ENCODE measurements around the gene KCNH5.
A peak's percentile ranks its signal among the peaks of the same experiment; 100 is the strongest.

Gene KCNH5

DNA sequence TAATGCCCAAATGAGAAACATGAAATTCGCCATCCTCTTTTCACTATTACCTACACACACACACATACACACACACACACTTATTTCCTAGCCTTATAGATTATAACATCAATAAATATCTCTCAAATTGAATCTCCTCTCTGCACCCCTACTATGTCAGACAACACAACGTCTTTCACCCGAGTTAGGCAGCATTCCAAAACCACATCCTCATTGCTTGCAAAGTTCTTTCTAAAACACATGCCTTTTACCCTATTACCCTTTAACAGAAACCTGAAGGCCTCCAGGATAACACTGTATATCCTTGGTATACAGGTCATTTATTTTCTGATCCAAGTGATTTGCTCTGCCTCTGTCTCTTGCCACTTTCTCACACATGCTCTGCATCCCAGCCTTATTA lies 56.3 kb downstream of the KCNH5 start:
- DNase-seq (ENCODE audit: low read depth), result no peak

DNA sequence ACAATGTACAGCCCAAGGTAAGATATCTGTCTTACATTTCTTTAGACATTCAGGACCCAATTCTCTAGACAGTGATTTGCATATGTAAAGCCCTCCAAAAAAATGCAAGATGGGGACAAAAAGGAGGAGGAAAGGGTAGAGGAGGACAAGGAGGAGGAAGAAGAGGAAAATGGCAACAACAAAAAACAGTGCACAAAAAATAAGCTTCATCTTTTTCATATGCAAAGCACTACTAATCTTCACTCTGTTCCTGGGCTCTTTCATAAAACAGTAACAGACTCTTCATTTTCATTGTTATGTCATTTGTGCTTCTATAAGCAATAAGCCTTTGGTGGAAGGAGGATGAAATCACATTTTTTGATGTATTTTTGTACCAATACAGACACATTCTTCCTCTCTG lies 61.4 kb downstream of the KCNH5 start:
- DNase-seq (ENCODE audit: low read depth), result no peak

DNA sequence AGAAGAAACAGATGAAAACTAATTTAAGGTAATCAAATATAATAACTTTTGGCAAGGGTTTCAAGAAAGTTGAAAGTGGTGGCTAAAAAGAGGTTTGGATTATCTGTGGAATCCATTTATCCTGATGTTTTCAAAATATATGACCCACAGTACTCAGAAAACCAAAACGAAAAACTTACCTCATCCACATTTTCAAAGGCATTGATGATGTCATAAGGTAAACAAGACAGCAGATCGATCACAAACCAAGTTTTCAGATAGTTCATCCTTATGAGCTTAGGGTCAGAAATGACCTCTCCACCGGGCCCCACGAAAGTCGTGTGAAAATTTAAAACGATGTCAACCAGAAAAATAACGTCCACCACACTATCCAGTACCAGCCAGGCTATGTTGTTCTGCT lies 64.6 kb downstream of the KCNH5 start:
- no peak for DNase-seq (ENCODE audit: low read depth)

DNA sequence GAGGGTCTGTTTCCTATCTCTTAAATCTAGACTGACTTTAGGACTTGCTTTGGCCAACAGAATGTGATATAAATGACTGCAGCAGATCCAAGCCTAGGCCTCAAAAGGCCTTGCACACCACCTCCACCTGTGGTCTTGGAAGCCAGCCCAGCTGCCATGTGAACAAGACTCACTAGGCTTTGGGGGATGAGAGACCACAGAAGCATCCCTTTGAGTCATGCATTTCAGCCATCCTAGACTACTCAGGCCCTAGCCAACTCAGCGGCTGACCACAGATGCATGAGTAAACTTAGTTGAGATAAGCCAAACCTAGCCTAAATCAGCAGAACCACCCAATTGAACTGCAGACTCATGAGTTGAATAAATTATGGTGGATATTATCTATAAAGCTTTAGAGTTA lies 87.7 kb downstream of the KCNH5 start:
- peak; percentile 85 for DNase-seq (ENCODE audit: low read depth)

DNA sequence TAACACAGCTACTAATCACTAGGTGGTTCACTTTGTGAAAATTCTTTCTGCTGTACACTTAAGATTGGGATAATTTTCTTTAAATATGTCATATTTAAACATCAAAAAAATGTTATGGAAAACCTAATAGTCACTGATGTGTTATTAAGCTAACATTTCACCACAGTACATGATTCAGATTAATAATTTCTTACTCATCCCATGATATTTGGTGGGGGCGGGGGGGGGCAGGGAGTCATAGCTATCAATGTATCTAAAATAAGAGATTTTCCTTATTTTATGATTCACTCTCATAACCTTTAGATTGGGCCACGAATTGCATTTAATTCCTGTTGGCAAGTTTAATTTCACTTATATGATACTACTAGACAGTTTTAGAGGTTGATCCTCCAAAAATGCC lies 88.8 kb downstream of the KCNH5 start:
- peak; percentile 4 for DNase-seq (ENCODE audit: low read depth)

DNA sequence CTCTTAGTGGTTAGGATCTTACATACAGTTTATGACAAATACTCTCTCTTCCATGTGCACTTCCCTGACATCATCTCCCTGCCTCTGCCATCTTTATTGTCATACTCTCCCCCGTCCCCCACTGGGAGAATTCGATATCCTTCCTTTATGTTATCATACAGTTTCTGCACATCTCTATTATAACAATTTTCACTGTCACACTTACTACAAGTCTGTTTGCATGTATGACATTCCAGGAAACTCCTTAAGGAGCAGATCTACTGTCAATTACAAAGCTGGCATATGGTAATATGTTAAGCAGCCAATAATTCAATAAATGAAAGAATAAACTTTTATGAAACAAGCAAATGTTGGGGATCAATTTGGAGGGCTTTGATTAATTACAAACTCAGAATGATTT lies 91.1 kb downstream of the KCNH5 start:
- DNase-seq (ENCODE audit: low read depth), result no peak

DNA sequence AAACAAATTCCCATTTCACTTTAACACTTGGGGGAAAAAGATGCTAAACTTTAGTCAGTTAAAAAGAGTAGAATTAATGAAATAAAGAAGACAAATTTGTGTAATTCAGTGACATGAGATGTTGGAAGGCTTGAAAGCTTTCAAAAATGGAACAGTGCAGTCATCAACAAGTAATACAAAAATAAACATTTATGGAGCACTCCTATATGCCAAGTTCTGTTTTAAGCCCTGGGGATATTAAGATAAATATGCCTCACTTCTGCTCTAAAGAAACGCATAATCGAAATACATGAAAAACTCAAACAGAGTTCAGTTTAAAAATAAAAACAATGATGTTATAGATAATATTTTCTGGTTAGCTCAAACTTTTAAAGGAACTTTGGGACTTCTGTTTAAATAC lies 93.0 kb downstream of the KCNH5 start:
- DNase-seq (ENCODE audit: low read depth), result no peak

DNA sequence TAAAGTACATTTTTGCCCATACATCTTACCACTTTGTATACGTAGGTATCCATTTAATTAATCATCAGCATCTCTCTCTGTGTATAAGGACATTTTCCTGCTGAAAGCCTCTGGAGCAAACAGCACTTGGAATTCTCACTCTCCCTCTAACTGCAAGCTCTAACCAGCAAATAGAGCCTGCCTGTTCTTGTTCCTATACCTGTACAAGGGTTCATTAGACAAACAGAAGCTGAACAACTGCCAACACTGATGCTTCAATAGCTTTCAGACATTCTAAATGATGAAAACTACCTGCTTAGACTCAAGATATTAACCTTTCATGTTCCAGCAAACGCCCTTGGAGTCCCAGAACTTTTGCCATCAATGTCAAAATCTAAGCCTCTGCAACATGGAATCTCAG lies 98.0 kb downstream of the KCNH5 start:
- DNase-seq (ENCODE audit: low read depth), result no peak

DNA sequence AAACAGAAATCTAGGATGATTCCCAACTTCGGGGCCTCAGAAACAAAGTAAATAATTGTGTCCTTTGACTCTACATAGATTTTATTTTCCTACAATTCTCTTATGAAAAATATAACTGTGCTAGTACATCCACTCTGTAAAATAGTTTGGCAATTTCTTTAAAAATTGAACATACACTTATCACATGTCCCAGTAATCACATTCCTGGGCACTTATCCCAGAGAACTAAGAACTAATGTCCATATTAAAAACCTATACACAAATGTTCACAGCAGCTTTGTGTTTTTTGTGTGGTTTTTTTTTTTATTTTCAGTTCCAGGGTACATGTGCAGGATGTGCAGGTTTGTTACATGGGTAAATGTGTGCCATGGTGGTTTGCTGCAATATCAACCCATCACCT lies 99.0 kb downstream of the KCNH5 start:
- DNase-seq (ENCODE audit: low read depth), result no peak

DNA sequence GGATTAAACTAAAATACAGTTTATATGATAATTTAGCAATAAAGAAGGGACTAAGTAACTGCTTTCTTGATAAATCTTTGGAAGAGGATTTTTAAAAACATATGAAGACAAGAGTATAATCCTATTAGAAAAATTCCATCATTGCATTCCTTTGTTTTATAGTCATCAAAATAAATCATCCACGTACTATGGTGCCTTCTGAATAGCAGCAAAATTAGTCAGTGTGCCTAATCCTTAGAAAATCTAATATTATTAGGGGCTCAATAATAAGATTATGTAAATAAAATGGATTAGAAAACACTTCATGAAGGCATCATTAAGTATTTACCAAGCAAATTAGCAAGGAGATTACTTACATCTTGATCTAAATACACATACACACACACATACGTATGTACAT lies 102.1 kb downstream of the KCNH5 start:
- peak; percentile 43 for DNase-seq (ENCODE audit: low read depth)

DNA sequence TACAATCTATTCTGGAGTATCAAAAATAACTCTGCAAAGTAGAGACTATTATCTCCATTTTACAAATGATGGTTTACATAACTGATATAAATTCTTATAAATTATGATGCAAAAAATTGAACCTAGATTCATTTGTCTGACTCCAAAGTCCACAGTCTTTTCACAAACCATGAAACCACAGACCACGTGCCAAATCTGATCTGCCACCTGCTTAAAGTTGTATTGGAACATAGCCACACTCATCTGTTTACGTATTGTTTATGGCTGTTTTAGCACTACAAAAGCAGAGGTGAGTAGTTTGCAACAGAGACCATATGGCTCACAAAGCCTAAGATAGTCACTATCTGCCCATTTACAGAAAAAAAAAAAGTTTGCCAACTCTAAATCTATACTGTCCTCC lies 105.3 kb downstream of the KCNH5 start:
- DNase-seq (ENCODE audit: low read depth), result no peak

DNA sequence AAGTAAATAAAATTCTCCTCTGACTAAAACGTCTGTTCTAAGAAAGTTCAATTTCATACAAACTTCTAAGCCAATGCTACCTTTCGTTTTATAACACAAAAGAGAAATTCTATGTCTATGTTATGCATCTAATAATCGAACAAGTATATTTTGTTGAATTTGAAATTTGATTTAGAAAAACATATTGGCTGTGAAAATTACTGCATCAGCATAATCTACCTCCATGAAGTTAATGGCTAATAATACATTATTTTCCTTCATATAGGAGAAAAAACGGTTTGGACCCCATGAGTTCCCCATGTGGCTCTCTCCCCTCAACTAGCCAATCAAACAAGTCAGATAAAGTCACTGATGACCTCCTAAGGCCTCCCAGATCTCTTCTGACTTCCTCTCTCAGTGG lies 106.5 kb downstream of the KCNH5 start:
- no peak for DNase-seq (ENCODE audit: low read depth)

DNA sequence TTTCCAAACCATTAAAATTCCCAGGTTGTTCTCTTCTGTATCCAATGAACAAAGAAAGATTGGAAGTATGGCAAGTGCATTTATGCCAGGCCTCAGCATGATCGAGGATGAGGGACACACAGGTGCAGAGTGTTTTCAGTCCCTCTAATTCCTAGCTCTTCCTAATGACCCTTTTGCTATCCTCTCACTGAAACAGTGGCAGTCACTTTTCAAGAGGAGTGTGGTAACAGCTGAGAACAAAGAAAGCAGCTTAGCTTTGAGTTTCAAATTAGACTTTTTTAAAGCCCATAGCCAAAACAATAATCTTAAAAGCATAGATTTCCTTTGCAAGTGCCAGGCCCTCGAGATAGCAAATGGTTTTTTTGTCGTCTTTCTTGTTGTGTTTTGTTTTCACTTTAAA lies 110.8 kb downstream of the KCNH5 start:
- DNase-seq (ENCODE audit: low read depth), result no peak

DNA sequence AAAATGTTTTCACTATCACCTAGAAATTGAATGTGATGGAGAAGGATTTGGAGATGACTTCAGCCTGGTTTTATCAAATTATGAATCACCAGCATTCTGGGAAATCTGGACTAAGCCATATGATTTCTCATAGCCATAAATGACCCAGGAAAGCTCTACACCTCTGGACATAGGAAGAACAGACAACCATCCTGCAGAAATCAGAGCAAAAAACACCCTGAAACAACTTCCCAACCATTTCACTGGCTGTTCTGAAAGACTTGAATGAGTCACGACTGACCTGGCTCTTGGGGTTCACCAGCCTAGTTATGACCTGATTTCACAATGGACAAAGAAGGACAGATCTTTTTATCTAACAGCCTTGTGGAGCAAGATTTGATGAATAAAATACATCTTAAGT lies 123.8 kb downstream of the KCNH5 start:
- no peak for DNase-seq (ENCODE audit: low read depth)

DNA sequence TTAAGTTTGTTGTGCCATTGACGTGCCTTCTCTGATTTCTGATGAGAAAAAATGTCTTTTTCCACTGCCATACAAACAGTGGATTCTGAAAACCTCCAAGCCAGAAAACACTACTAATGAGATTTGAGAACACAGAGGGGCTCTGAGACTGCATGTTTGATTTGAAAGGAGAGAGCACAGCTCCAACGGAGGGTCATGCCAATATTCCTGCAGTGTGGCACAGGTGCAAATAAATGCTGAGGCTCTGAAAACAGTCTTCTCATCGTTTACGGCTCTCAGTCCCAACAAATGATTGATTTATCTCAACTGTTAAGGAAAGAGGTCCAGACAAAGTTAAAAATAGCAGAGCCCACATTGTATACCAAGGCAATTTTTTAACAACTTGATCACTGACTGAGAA lies 128.7 kb downstream of the KCNH5 start:
- no peak for DNase-seq (ENCODE audit: low read depth)

DNA sequence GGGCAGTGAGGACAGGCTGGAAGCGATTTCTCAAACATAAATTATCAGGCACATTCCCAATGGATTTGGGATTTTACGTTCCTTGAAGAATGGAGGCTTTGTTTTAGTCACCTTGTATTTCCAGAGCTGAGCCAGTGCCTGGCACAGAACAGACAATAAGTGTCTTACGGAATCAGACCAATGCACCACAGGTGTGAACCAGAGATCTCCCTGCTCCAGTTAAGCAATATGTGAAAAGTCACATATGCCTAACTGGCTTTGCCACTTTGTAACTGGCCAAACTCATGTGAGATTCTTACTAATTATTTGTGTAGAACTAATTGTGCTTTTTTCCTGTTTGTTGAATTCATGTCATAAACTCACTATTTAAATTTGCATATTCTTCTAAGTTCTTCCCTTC lies 130.4 kb downstream of the KCNH5 start:
- no peak for DNase-seq (ENCODE audit: low read depth)

DNA sequence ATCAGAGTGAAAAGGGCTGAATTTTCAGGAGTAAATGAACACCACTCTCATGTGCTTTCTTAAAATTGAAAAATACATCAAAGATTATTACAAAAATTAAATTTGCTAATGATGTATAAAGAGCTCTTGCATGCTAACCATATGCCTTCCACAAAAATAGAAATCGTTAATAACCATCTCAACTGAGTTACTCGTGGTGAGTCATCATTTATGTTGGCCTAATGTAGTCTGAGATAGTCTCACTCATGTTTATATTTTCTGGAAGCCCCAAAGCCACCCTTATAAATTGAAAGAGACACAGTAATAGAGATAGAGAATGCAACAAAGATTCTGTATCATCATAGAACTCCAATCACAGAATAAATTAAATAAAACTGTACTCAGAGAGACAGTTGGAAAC lies 131.2 kb downstream of the KCNH5 start:
- DNase-seq (ENCODE audit: low read depth), result peak; percentile 16

DNA sequence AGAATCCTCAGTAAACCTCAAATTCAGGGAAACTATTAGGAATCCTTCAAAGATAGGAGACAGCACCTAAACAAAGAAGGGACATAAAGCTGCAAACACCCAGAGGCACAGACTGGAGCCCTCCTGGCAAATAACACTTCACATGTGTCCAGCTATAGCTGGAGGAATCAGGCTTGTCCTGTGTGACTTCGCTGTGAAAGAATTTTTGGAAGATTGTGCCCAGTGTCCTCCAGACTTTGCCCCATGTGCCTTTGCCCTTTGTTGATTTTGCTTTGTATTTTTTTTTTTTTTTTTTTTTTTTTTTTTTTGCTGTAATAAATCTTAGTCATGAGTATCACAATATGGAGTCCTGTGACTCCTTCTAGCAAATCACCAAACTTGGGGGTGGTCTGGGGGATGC lies 136.8 kb downstream of the KCNH5 start:
- DNase-seq (ENCODE audit: low read depth), result no peak

DNA sequence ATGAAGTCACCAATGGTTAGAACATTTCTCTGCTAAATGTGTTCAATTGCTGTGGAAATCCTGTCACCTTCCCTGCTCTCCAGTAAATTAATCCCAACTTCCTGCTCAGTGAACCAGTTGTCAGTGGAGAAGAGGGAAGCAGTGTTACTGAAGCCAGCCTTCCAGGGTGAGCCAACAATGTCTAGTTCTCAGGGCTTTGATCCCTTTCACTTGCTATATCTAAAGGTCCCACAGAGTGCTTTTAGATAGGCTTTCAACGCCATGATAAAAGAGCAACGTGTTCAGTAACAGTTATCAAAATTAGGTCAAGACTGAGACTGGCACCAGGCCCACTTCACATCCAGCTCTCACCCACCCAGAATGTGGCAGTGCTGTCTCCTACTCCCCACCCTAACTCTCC lies 139.7 kb downstream of the KCNH5 start:
- no peak for DNase-seq (ENCODE audit: low read depth)

DNA sequence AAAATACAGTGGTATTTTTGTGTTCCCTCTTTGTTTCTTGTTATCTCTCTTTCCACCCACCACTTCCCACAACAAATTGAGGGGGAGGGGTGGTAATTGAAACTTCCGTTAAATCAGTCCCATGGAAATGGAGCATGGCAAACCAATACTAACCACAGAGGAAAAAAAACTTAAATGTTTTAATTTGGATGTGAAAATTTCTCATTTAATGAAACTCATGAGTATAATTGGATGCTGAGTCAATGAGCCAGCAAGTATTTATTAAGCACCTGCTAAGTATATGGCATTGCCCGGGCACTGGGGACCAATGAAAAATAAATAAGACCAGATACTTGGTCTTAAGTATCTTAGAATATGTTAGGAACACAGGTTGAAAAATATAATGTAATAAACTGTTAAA lies 147.5 kb downstream of the KCNH5 start:
- DNase-seq (ENCODE audit: low read depth), result no peak

DNA sequence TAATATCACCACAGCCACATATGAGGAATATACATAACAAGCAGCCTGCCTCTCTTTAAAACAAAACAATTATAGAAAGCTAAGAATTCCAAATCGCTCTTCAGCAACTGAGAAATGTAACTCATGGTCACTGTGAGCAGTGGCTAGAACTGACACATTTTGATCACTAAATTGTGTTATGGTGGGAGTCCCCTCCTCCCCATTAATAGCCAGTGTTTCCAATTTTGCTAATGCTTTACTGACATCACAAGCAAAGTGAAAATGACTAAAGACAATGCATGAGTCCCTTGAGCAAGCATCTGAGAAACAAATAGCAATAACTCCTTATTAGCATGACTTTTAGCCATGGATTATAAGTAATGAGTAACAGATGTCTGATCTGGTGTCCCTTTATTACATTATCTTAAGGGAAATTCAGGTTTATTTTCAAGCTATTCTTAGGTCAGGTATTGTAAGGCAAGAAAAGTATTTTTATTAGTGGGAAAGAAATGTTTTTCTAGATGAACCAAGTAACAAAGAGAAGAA lies 148.3 kb downstream of the KCNH5 start:
- no peak for DNase-seq (ENCODE audit: low read depth)

DNA sequence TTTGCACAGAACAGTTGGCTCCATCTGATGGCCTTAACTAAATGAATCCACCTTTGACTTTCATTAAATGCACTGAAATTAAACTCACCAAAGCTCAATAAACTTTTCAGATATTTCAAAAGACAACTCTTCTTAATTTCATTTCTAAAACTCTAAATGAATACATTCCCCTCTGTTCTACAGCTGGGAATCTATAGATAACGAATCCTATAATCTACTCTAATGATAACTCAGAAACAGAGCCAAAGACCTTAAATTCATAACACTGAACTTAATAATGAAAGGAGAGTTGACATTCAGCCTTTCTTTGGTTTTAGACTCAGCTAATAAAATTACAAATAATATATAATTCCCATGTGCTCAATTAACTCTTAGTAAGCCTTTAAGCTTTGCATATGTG lies 150.5 kb downstream of the KCNH5 start:
- no peak for DNase-seq (ENCODE audit: low read depth)

DNA sequence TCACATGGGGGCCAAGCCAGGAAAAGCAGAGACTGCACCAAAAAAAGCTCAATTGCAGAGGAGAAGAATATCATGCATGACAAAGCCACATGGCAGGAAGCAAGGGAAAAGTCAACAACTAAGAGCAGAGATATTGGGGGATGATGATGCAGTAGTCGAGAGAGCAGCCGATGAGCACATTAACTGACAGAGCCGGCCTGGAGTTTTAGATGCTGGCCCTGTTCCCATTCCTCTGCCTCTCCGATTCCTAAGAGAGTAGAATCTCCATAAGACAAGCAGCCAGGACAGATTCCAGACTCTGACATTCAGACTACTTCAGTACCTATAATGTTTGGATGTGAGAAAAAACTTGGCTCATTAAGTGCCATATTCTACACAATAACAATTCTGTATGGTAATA lies 155.9 kb downstream of the KCNH5 start:
- no peak for DNase-seq (ENCODE audit: low read depth)

DNA sequence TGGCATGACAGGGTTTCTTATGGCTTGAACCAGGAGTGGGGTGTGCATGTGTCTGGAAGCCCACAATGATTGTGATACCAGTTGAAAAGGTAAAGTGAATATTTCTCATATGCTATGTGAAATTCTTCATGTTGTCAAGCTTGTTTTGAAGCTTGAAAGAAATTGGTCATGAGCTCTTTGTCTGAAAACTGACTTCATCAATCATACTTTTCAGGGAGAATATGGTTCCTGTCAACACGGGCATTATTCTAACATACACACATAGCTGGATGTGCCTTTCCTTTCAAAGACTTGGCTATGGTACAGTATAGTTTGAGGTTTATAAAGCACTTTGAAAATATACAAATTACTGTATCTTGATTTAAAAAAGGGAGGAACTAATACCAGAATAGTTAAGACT lies 158.8 kb downstream of the KCNH5 start:
- DNase-seq (ENCODE audit: low read depth), result no peak

DNA sequence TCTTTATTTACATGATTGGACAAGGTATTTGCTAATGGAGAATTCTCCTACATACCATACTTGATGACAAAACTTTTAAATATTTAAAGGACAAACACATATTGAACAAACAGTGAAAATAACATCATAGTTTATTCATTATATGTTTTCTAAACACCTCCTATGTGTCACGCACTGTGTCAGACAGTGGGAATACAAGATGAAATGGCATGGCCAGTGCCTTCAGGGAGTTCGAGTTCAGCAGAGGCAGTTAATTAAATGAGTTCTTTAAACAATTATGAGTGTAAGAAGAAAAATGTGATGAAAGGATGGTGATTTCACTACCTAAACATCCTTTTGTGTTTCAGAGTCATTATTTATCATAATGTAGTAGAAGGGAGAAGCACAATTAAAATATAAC lies 159.8 kb downstream of the KCNH5 start:
- no peak for DNase-seq (ENCODE audit: low read depth)

Measured in ELR (cell line).